Measurements from ENCODE around the gene NPRL2.

Gene NPRL2

DNA sequence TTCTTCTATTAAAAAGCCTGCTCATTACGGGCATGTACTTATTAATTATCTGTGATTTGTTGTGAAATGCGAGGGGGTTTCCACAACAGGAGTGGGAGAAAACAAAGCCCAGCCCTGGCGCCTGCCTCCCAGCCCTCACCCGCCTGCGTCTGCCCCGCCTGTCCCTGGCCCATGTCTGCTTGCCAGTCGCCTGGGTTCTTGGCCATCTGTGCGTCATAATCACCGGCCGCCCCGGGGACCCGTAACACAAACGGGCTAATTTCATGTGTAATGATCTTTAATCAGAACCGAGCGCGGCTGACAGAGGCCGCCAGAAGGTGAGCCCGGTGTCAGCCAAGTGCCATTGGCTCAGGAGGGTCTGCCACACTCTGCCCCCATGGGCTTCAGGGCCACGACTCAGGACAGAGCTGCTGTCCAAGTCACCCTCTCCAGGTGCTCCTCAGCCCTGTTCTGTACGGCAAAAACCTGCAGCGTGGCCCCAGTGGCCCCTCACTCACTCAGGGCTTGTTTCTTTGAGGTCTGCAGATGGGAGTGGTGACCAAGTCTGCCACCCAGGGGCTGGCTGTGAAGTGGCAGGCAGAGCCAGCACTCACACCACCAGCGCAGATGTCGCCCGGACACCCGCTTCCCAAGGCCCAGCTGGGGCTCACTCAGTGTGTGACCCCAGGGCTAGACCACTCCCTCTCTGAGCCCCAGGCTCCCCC, 37.6 kb upstream of the NPRL2 start:
- no peak overlapping the region for H3K27ac ChIP-seq (ENCODE audit: low read depth, low read length)
- no peak overlapping the region for H2AK5ac ChIP-seq (ENCODE audit: low read length)
- no peak overlapping the region for H3K23ac ChIP-seq (ENCODE audit: low read length)
- no peak for DNase-seq
- no CpG with 5 or more reads among the region's 25 CpGs for WGBS (ENCODE audit: extremely low coverage, insufficient coverage, insufficient read length)
- H3K36me3 ChIP-seq (ENCODE audit: control insufficient read depth in 1 of 2, insufficient read depth in 2 of 2, low read length in 2 of 2) = no peaks in the 10 kb centered on the region
- H2BK12ac ChIP-seq (ENCODE audit: low read length) = no peak overlapping the region
- no peak overlapping the region for H2BK120ac ChIP-seq (ENCODE audit: insufficient read depth, low read length, poor library complexity)
- H3K4ac ChIP-seq (ENCODE audit: low read depth, low read length) = no peak overlapping the region
- H3K79me2 ChIP-seq (ENCODE audit: control insufficient read depth, insufficient read depth, low read length, poor library complexity) = no peaks in the 10 kb centered on the region
- H3K9ac ChIP-seq (ENCODE audit: low read length) = no peak overlapping the region
- H2BK5ac ChIP-seq (ENCODE audit: low read depth, low read length, poor library complexity) = no peak overlapping the region
- H3K4me2 ChIP-seq (ENCODE audit: low read length) = no peak overlapping the region
- no peak overlapping the region for H3K14ac ChIP-seq (ENCODE audit: low read length)
- H3K9me3 ChIP-seq (ENCODE audit: insufficient read depth, low read depth, low read length) = no peaks in the 10 kb centered on the region
- no peak overlapping the region for H3K18ac ChIP-seq (ENCODE audit: low read length)
- H2AFZ ChIP-seq (ENCODE audit: insufficient read depth, low read length, poor library complexity) = no peak overlapping the region
- H3K27me3 ChIP-seq (ENCODE audit: insufficient read depth, low read length) = no peaks in the 10 kb centered on the region
- no peak overlapping the region for H4K8ac ChIP-seq (ENCODE audit: low read depth, low read length)
- no peak overlapping the region for H4K91ac ChIP-seq (ENCODE audit: low read depth, low read length)
- H3K79me1 ChIP-seq (ENCODE audit: low read length) = no peaks in the 10 kb centered on the region
- no peak overlapping the region for H3K4me3 ChIP-seq (ENCODE audit: low read depth, low read length)
- peaks cover 0 to 4% of the 10 kb centered on the region in 2 experiments for H3K4me1 ChIP-seq (ENCODE audit: control insufficient read depth in 1 of 2, insufficient read depth in 2 of 2, low read length in 2 of 2)
- no peak overlapping the region for H4K12ac ChIP-seq (ENCODE audit: low read depth, low read length)

- no peak overlapping the region for H4K91ac ChIP-seq (ENCODE audit: low read depth, low read length)
- no peak overlapping the region for H2AFZ ChIP-seq (ENCODE audit: insufficient read depth, low read length, poor library complexity)
- no CpG with 5 or more reads among the region's 13 CpGs for WGBS (ENCODE audit: extremely low coverage, insufficient coverage, insufficient read length)
- H4K12ac ChIP-seq (ENCODE audit: low read depth, low read length) = no peak overlapping the region
- DNase-seq = no peak
- H3K23ac ChIP-seq (ENCODE audit: low read length) = no peak overlapping the region
- H3K14ac ChIP-seq (ENCODE audit: low read length) = no peak overlapping the region
- H3K4me3 ChIP-seq (ENCODE audit: low read depth, low read length) = no peak overlapping the region
- H3K4ac ChIP-seq (ENCODE audit: low read depth, low read length) = no peak overlapping the region
- H2BK12ac ChIP-seq (ENCODE audit: low read length) = no peak overlapping the region
- no peak overlapping the region for H3K9ac ChIP-seq (ENCODE audit: low read length)
- H4K8ac ChIP-seq (ENCODE audit: low read depth, low read length) = no peak overlapping the region
- no peak overlapping the region for H2AK5ac ChIP-seq (ENCODE audit: low read length)
- no peaks in the 10 kb centered on the region for H3K79me1 ChIP-seq (ENCODE audit: low read length)
- no peak overlapping the region for H2BK5ac ChIP-seq (ENCODE audit: low read depth, low read length, poor library complexity)
- no peak overlapping the region for H2BK120ac ChIP-seq (ENCODE audit: insufficient read depth, low read length, poor library complexity)
- H3K4me2 ChIP-seq (ENCODE audit: low read length) = no peak overlapping the region
- H3K18ac ChIP-seq (ENCODE audit: low read length) = no peak overlapping the region
- no peaks in the 10 kb centered on the region for H3K36me3 ChIP-seq (ENCODE audit: control insufficient read depth in 1 of 2, insufficient read depth in 2 of 2, low read length in 2 of 2)
- peaks cover 0 to 1% of the 10 kb centered on the region in 2 experiments for H3K4me1 ChIP-seq (ENCODE audit: control insufficient read depth in 1 of 2, insufficient read depth in 2 of 2, low read length in 2 of 2)
- H3K27me3 ChIP-seq (ENCODE audit: insufficient read depth, low read length) = no peaks in the 10 kb centered on the region
- no peaks in the 10 kb centered on the region for H3K9me3 ChIP-seq (ENCODE audit: insufficient read depth, low read depth, low read length)
- H3K27ac ChIP-seq (ENCODE audit: low read depth, low read length) = no peak overlapping the region
- no peaks in the 10 kb centered on the region for H3K79me2 ChIP-seq (ENCODE audit: control insufficient read depth, insufficient read depth, low read length, poor library complexity)
Observed at GRCh38 chr3:50385754-50386153, 35.2 kb upstream of the NPRL2 start.

DNA sequence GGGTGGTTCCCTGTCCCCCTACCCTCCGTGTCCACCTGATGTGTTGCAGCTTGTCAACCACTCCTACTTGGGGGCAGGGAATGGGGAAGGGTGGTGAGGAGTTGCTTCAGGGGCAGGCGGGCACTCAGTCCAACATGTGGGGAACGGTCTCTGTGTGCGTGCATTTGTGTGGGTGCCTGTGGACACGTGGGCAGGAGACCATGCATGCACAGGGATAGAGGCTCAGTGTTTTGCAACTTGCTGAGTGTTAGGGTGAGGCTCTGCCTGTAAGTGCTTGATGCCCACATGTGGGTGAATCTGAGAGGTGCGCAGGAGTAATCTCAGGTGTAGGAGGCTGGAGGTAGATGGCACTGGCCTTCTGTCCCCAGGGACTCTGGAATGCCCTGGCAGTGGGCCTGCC, 33.2 kb upstream of the NPRL2 start:
- Histone ChIP-seq H3K79me1 (ENCODE audit: low read length) (no peaks in the 10 kb centered on the region), H2BK5ac (ENCODE audit: low read depth, low read length, poor library complexity) (no peak overlapping the region), H3K79me2 (ENCODE audit: control insufficient read depth, insufficient read depth, low read length, poor library complexity) (no peaks in the 10 kb centered on the region), H2BK12ac (ENCODE audit: low read length) (no peak overlapping the region), H4K8ac (ENCODE audit: low read depth, low read length) (no peak overlapping the region), H3K27me3 (ENCODE audit: insufficient read depth, low read length) (no peaks in the 10 kb centered on the region), H3K23ac (ENCODE audit: low read length) (no peak overlapping the region), H3K4ac (ENCODE audit: low read depth, low read length) (no peak overlapping the region), H3K4me3 (ENCODE audit: low read depth, low read length) (no peak overlapping the region), H3K4me1 (ENCODE audit: control insufficient read depth in 1 of 2, insufficient read depth in 2 of 2, low read length in 2 of 2) (no peaks in the 10 kb centered on the region), H3K36me3 (ENCODE audit: control insufficient read depth in 1 of 2, insufficient read depth in 2 of 2, low read length in 2 of 2) (no peaks in the 10 kb centered on the region), H3K14ac (ENCODE audit: low read length) (no peak overlapping the region), H3K27ac (ENCODE audit: low read depth, low read length) (no peak overlapping the region), H2BK120ac (ENCODE audit: insufficient read depth, low read length, poor library complexity) (no peak overlapping the region), H2AFZ (ENCODE audit: insufficient read depth, low read length, poor library complexity) (no peak overlapping the region), H3K18ac (ENCODE audit: low read length) (no peak overlapping the region), H2AK5ac (ENCODE audit: low read length) (no peak overlapping the region), H4K91ac (ENCODE audit: low read depth, low read length) (no peak overlapping the region), H3K9me3 (ENCODE audit: insufficient read depth, low read depth, low read length) (no peaks in the 10 kb centered on the region), H3K4me2 (ENCODE audit: low read length) (no peak overlapping the region), H3K9ac (ENCODE audit: low read length) (no peak overlapping the region), H4K12ac (ENCODE audit: low read depth, low read length) (no peak overlapping the region)
- no peak for DNase-seq
- no CpG with 5 or more reads among the region's 6 CpGs for WGBS (ENCODE audit: extremely low coverage, insufficient coverage, insufficient read length)

- Histone ChIP-seq H2BK5ac (ENCODE audit: low read depth, low read length, poor library complexity) (no peak overlapping the region), H2AFZ (ENCODE audit: insufficient read depth, low read length, poor library complexity) (no peak overlapping the region), H3K23ac (ENCODE audit: low read length) (no peak overlapping the region), H3K79me1 (ENCODE audit: low read length) (no peaks in the 10 kb centered on the region), H3K4me1 (ENCODE audit: control insufficient read depth in 1 of 2, insufficient read depth in 2 of 2, low read length in 2 of 2) (no peaks in the 10 kb centered on the region), H4K91ac (ENCODE audit: low read depth, low read length) (no peak overlapping the region), H4K12ac (ENCODE audit: low read depth, low read length) (no peak overlapping the region), H2BK12ac (ENCODE audit: low read length) (no peak overlapping the region), H3K4ac (ENCODE audit: low read depth, low read length) (no peak overlapping the region), H2BK120ac (ENCODE audit: insufficient read depth, low read length, poor library complexity) (no peak overlapping the region), H3K36me3 (ENCODE audit: control insufficient read depth in 1 of 2, insufficient read depth in 2 of 2, low read length in 2 of 2) (no peaks in the 10 kb centered on the region), H4K8ac (ENCODE audit: low read depth, low read length) (no peak overlapping the region), H3K14ac (ENCODE audit: low read length) (no peak overlapping the region), H3K4me3 (ENCODE audit: low read depth, low read length) (no peak overlapping the region), H3K4me2 (ENCODE audit: low read length) (no peak overlapping the region), H3K9me3 (ENCODE audit: insufficient read depth, low read depth, low read length) (no peaks in the 10 kb centered on the region), H2AK5ac (ENCODE audit: low read length) (no peak overlapping the region), H3K9ac (ENCODE audit: low read length) (no peak overlapping the region), H3K27me3 (ENCODE audit: insufficient read depth, low read length) (no peaks in the 10 kb centered on the region), H3K27ac (ENCODE audit: low read depth, low read length) (no peak overlapping the region), H3K18ac (ENCODE audit: low read length) (no peak overlapping the region), H3K79me2 (ENCODE audit: control insufficient read depth, insufficient read depth, low read length, poor library complexity) (no peaks in the 10 kb centered on the region)
- no peak for DNase-seq
- no CpG with 5 or more reads among the region's 12 CpGs for WGBS (ENCODE audit: extremely low coverage, insufficient coverage, insufficient read length)
Observed at GRCh38 chr3:50382722-50383121, 32.1 kb upstream of the NPRL2 start.
